HPDE6-E6E7 (cell line): ENCODE measurements around the gene MTG2.

ENCODE experiments used
- DNase-seq: peaks from one replicate; pipeline ENCODE4 v3.0.0; 2011; ENCODE audit warnings: missing footprints; ENCODE audit errors: extremely low spot score

MTG2 gene

DNA sequence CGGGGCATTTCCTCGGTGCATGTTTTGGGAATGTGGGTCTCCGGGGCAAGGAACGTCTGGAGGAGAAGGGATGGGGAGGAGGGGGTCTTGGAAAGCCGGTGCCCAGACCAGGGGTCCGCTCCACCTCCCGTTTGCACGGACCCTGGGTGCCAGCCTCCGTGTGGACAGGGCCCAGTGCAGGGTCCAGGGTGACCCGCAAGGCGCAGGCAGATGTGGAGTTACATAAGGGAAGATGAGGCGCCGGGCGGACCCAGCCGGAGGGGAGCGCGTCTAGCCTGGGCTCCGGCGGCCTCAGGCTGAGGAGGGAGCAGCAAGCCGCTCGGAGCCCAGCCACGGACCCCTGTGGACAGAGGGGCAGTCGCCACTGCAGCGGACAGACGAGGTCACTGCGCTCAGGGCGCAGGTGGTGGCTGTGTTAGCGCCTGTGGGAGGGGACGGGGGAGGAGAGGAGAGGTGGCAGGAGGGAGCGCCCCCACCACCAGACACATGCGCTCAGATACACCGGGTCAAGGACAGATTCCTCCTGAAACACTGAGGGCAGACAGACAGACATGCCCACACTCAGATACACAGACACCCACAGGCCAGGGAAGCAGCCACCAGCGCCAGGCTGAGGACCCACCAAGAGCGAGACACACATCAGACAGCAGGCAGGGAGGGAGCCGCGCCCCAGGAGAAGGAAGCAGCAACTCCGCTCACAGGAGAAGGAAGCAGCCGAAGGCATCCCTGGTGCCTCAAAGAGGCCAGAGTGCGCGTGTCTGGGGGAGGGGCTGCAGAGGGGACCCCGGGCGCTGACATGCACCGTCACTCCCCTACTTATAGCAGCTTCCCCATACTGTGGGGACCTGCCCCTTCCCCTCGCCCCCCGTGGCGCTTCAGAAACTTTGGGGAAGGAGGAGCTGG lies 38.1 kb downstream of the MTG2 start:
- no peak for DNase-seq

DNA sequence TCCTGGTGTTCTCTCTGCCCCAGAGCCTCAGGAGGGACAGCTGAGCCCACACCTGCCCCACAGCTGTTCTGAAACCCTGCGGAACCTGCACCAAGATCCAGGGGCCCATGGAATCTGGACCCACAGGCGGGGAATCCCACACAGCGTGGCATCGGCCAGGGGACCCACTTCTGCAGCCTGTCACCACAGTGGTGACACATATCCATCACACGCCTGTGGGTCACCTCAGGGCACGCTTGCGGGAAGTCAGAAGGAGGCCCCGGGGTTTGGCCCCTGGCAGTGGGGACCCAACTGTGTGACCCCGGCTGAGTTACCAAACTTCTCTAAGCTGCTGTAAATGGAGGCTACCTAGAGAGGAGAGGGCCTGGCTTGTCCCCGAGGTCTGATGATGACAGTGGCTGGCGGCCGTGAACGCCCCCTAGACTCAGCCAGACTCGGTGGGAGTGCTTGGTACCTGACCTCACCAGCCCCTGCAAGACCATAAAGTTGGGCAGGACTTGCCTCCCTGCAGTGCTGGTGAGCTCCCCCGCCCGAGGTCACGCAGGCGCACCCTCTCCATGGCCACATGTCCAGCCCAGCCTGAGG lies 39.5 kb downstream of the MTG2 start:
- DNase-seq, result no peak

GRCh38 chr20:62222972-62223371 lies 40.1 kb downstream of the MTG2 start:
- no peak for DNase-seq

DNA sequence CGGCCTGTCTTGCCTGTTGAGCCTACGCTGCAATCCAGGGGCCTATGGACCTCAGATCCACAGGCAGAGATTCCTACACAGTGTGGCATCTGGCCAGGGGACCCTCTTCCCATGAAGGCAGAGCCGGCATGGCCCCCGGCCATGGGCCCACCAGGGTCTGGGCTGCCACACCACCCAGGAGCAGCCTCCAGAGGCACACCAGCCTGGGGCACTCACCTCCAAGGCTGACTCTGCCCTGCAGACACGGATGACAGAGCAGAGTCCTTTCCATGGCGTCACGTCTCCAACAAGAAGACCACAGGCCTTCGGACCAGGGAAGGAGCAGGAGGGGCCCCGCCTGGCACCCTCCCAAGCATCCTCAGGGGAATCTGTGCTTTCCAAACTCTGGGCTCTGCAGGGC lies 40.7 kb downstream of the MTG2 start:
- no peak for DNase-seq

DNA sequence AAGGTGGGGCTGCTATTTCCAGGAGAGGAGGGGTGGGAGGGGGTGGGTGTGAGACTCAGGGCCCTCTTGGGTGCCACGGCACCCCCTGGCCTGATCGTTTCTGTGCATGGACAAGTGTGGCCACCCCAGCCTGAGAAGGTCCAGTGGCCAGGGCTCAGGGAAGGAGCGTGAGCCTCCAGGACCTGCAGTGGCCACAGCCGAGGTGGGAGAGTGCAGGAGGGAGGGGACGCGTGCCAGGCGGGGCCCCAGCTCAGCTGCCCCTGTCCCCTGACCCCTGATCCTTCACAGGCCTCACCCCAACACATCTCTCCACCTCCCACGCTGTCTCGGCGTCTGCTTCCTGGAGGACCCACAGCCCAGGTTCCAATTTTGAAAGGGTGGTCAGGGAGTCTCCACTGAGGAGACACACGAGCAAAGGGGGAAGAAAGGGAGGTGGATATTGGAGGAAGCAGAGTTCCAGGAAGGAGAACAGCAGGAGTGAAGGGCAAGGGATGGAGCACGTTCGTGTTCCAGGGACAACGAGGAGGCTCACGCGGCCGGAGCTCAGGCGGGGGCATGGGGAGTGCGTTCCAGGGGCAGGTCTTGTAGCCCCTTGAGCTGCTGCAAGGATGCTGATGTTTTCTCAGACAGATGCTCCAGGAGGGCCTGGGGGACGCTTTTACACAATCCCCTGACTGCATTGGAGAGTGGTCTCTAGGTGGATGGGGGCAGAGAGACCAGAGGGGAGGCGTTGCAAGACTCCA lies 41.5 kb downstream of the MTG2 start:
- DNase-seq, result no peak

GRCh38 chr20:62225026-62225425 lies 42.2 kb downstream of the MTG2 start:
- DNase-seq, result no peak

- no peak for DNase-seq
Observed at GRCh38 chr20:62225820-62226635, 43.2 kb downstream of the MTG2 start.

GRCh38 chr20:62226707-62227590 lies 44.1 kb downstream of the MTG2 start:
- DNase-seq, result no peak

DNA sequence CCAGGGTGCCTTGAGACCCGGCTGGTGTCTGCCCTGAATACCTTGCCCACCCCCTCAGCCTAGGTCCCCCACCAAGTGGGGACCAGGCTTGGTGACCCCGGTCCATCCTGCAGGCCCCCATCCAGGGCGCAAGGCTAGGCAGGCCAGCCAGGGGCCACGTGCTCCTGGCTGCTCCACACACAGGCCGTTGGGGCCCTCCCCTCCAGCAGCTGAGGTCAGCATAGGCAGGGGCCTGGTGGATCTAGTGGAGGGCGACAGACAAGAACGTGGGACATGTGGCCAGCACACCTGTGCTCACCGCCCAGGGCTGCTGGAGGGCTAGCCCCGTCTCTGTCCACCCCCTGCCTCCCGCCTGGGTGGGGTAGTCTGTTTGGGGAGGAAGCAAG lies 44.8 kb downstream of the MTG2 start:
- no peak for DNase-seq

DNA sequence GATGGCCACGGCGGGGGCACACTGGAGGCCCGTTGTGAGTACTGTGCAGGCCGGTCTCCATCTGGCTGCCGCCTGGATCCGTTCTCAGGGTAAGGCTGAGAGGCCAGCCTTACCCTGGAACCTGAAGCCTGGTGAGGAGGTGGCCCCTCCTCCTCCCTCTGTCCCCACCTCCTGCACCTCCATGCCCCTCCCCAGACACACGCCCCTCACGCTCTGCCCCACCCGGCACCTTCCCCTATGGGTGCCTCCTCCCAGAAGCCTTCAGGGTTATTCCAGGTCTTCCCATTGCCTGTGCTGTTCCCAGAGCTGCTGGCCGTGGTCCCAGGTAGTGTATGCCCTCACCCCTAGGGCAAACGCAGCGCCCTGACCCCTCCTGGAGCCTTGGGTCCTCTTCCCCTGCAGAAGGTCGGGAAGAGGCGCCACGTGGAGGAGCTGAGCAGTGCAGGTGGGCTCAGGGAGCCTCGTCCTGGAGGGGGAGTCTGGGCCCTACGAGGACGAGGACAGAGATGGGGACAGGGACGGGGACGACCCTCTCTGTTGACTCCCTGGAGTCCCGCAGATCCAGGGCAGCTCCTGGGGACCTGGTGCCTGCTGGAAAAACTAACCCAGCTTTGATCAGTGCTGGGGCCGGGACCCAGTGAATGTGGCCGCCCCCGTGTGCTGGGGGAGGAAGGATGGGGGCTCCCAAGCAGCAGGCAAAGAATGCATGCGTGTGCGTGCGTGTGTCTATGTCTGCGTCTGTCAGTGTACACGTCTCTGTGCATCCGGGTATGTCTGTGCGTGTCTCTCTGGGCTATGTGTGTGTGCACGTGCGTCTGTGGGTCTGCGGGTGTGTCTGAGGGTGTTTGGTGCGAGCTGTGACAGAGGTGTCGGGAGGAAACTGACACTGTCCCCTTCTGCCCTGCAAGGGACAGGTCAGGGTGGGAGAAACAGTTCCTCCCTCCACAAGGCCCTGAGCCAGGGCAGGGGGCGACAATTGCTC lies 45.4 kb downstream of the MTG2 start:
- DNase-seq, result peak; percentile 51

- DNase-seq, result no peak
Observed at GRCh38 chr20:62228982-62229545, 46.2 kb downstream of the MTG2 start.

DNA sequence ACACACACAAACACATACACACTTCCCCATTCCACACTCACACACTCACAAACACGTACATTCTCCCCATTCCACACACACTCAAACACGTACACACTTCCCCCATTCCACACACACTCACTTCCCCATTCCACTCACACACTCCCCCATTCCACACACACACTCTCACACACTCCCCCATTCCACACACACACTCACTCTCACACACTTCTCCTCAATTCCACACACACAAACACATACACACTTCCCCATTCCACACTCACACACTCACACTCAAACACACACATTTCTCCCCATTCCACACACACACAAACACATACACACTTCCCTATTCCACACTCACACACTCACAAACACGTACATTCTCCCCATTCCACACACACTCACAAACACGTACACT lies 46.8 kb downstream of the MTG2 start:
- no peak for DNase-seq

- DNase-seq, result no peak
Observed at GRCh38 chr20:62230276-62230675, 47.4 kb downstream of the MTG2 start.

GRCh38 chr20:62230696-62231095 lies 47.9 kb downstream of the MTG2 start:
- DNase-seq, result no peak

- DNase-seq, result no peak
Observed at GRCh38 chr20:62231292-62231691, 48.5 kb downstream of the MTG2 start.

- peak; percentile 50 for DNase-seq
Observed at GRCh38 chr20:62232194-62232593, 49.4 kb downstream of the MTG2 start.

DNA sequence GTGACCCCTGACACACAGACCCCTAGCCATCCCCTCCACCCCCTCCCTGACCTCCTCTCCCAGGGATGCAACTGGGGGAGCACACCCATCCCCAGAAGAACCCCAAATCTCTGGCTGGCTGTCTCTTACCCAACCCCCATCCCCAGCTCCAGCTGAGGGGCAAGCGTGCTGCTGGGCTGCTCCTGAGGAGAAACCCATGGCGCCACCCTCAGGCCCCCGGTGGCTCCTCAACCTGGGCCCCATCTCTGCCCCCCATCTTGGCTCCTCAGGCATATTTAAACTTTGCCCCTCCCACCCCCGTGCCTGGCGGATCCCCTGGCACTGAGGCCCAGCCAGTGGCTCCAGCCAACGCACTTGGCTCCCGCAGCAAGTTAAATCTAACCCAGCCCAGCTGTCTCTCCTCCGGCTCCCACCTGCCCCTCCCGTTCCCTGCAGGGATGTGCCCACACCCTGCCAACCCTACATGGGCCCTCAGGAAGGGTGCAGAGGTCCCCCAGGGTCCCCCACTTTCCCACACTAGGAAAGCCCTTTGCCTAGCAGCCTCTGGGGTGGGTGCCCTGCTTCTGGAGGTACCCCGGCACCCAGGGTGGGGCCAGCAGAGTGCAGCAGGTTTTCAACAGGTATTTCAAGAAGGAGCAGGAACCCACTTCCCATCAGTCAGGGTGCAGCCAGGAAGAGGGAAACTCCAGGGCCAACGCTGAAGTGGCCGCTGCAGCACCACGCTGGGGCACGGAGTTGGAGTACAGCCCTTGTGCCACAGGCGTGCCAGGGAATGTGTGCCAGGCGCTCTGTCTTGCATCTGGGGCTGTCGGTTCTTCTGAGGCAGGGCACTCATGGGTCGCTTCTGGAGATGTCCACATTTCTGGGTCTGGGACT lies 50.2 kb downstream of the MTG2 start:
- DNase-seq, result no peak

DNA sequence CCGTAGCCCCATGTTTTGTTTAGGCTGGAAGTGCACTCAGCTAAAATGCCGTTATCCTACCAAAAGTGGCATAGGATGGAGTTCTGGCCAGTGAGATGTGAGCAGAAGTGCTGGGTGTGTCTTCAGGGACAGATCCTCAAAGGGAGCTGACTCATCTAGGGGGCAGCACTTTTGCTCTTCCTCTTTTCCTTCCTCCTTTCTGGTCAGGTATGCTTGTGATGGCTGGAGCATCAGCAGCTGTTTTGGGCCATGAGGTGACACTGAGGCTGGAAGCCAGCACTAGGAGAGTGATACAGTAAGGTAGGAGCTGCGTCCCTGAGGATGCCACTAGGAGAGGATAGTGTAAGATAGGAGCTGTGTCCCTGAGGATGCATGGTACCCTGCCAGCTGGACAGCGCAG lies 50.9 kb downstream of the MTG2 start:
- no peak for DNase-seq
